SK-N-SH (cell line): ENCODE data around the gene YDJC.

Source experiments
- POLR2AphosphoS5 ChIP-seq: IDR thresholded peaks from 2 replicates; pipeline ENCODE4 v1.6.1; 2012; ENCODE audit warnings: low read depth, low read length
- TF ChIP-seq, protein P1 (sequence below): fragments of 200-600 bp; sonication (generic); IDR thresholded peaks from 2 replicates; pipeline ENCODE4 v1.6.1; 2017; ENCODE audit warnings: antibody characterized with exemption, mild to moderate bottlenecking, moderate library complexity

GRCh38 chr22:21615731-21616130 is 14.1 kb downstream of the YDJC start:
- no peak for TF ChIP-seq POLR2AphosphoS5
- TF ChIP-seq, protein P1, sequence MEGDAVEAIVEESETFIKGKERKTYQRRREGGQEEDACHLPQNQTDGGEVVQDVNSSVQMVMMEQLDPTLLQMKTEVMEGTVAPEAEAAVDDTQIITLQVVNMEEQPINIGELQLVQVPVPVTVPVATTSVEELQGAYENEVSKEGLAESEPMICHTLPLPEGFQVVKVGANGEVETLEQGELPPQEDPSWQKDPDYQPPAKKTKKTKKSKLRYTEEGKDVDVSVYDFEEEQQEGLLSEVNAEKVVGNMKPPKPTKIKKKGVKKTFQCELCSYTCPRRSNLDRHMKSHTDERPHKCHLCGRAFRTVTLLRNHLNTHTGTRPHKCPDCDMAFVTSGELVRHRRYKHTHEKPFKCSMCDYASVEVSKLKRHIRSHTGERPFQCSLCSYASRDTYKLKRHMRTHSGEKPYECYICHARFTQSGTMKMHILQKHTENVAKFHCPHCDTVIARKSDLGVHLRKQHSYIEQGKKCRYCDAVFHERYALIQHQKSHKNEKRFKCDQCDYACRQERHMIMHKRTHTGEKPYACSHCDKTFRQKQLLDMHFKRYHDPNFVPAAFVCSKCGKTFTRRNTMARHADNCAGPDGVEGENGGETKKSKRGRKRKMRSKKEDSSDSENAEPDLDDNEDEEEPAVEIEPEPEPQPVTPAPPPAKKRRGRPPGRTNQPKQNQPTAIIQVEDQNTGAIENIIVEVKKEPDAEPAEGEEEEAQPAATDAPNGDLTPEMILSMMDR = no peak
